OCI-LY7 (cell line): ENCODE measurements around the gene SLC35F4.

Experiments used
- CTCF ChIP-seq: fragments of 200-600 bp; sonication (generic); conservative IDR thresholded peaks from 2 replicates; pipeline ENCODE4 v1.5.1; 2014; ENCODE audit warnings: mild to moderate bottlenecking, antibody characterized with exemption, low read length, moderate library complexity, mixed read lengths
- EZH2phosphoT487 ChIP-seq: fragments of 200-600 bp; sonication (generic); IDR thresholded peaks from 2 replicates; pipeline ENCODE4 v1.6.1; 2018; ENCODE audit warnings: low read depth, borderline replicate concordance, mild to moderate bottlenecking, mixed run types, antibody characterized with exemption, low read length, moderate library complexity, mixed read lengths

- TF ChIP-seq CTCF (no peak), EZH2phosphoT487 (no peak)
Observed at GRCh38 chr14:57769863-57770523, 95.9 kb downstream of the SLC35F4 start.
